Measurements from ENCODE around the gene SLC1A5. TPM values are rescaled to one million over a fixed set of nuclear protein-coding genes. Genes with fewer than 3 reads are reported as not detected.
A peak's percentile ranks its signal among the peaks of the same experiment; 100 is the strongest.

SLC1A5 gene
- total RNA-seq, 4 donors from 2014 or later: 97.3 to 156 (median 114) TPM

- 73 to 84% methylated on average over 11 of the region's 11 CpGs for WGBS, 2 donors
- no peaks in the 10 kb centered on the region for H3K9me3 ChIP-seq
- no peak for DNase-seq
These were observed 54.6 kb downstream of the SLC1A5 start for GRCh38 chr19:46733690-46734292.

GRCh38 chr19:46732966-46733689, 55.3 kb downstream of the SLC1A5 start:
- H3K27me3 ChIP-seq: no peaks in the 10 kb centered on the region
- peak overlapping the region; percentile 50 to 69 (median 62) for H3K27ac ChIP-seq
- no peak overlapping the region for H3K4me3 ChIP-seq
- no peak for DNase-seq
- TF ChIP-seq POLR2A (IDR thresholded peaks at IDR 0.05): no peak
- TF ChIP-seq CTCF (IDR thresholded peaks at IDR 0.05): no peak
- no peaks in the 10 kb centered on the region for H3K9me3 ChIP-seq
- intact Hi-C loops (cut with DNase I): no loop called here
- 63 to 65% methylated on average over 6 to 16 of the region's 23 CpGs for WGBS, 2 donors
- peaks cover 32 to 78% (median 36%) of the 10 kb centered on the region in 3 donors for H3K4me1 ChIP-seq
- H3K36me3 ChIP-seq: peaks cover 39 to 100% (median 54%) of the 10 kb centered on the region in 3 donors

More at GRCh38 chr19:46733690-46734292, 54.6 kb downstream of the SLC1A5 start:
- intact Hi-C loops (cut with DNase I): no loop called here
- no peak for TF ChIP-seq CTCF (IDR thresholded peaks at IDR 0.05)
- Histone ChIP-seq H3K27me3 (no peaks in the 10 kb centered on the region), H3K4me1 (peaks cover 32 to 77% (median 33%) of the 10 kb centered on the region in 3 donors), H3K4me3 (no peak overlapping the region), H3K27ac (peak overlapping the region in 2 of 4 donors; percentile 50 to 69), H3K36me3 (peaks cover 35 to 100% (median 51%) of the 10 kb centered on the region in 3 donors)

- no peaks in the 10 kb centered on the region for H3K27me3 ChIP-seq
- DNase-seq: no peak
- no peak overlapping the region for H3K4me3 ChIP-seq
- peak overlapping the region; percentile 50 to 69 (median 62) for H3K27ac ChIP-seq
- peaks cover 29 to 78% (median 36%) of the 10 kb centered on the region in 3 donors for H3K4me1 ChIP-seq
- 80 to 88% methylated on average over 15 to 24 of the region's 28 CpGs for WGBS, 2 donors
- TF ChIP-seq POLR2A (IDR thresholded peaks at IDR 0.05) (no peak), CTCF (IDR thresholded peaks at IDR 0.05) (no peak)
- H3K36me3 ChIP-seq: peaks cover 41 to 100% (median 56%) of the 10 kb centered on the region in 3 donors
- no peaks in the 10 kb centered on the region for H3K9me3 ChIP-seq
- intact Hi-C loops (cut with DNase I): no loop called here
These were observed 56.0 kb downstream of the SLC1A5 start for GRCh38 chr19:46732172-46732938.

GRCh38 chr19:46731584-46731983, 56.8 kb downstream of the SLC1A5 start:
- DNase-seq: no peak
- Histone ChIP-seq H3K36me3 (peaks cover 46 to 100% (median 56%) of the 10 kb centered on the region in 3 donors), H3K27ac (peak overlapping the region; percentile 46 to 69 (median 51)), H3K9me3 (no peaks in the 10 kb centered on the region), H3K4me1 (peaks cover 26 to 78% (median 32%) of the 10 kb centered on the region in 3 donors), H3K27me3 (no peaks in the 10 kb centered on the region), H3K4me3 (no peak overlapping the region)
- TF ChIP-seq CTCF (IDR thresholded peaks at IDR 0.05) (no peak), POLR2A (IDR thresholded peaks at IDR 0.05) (no peak)
- intact Hi-C loops (cut with DNase I): no loop called here
- WGBS, 2 donors: 77 to 78% methylated on average over 13 to 14 of the region's 14 CpGs

All from esophagus squamous epithelium (tissue), 5 donors.